ENCODE results near the gene PAFAH2.
"Not testable (repeated sequence)": the region's sequence is repeated elsewhere in the genome, so short reads cannot be mapped to it uniquely, and the experiment has no call there.

PAFAH2 gene

DNA sequence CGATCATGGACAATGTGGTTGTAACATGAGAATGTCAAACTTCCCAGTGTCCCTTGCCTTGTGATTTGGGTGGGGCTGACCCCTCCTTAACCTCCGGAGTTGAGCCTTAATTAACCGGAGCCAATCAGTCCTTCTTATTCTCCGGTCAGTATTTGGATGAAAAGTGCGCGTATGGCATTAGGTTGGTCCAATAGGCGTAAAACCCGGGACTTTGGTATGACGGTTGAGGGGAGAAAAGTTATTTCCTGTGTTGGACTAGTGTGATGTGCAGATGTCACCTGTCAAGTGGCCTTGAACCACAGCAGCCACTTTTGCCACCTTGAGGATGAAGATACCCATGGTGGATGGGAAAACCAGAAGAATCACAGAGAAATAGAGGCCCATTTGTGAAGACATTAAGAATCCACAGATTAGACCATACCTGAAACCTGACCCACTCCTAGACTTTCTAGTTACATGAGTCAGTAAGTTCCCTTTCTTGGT, 5.1 kb downstream of the PAFAH2 start:
- no peak overlapping the region for H3K4me3 Mint-ChIP-seq
- peaks cover 70% of the 10 kb centered on the region for H3K4me1 Mint-ChIP-seq
- DNase-seq = no peak
- H3K27me3 Mint-ChIP-seq = no peaks in the 10 kb centered on the region
- H3K9me3 Mint-ChIP-seq = no peaks in the 10 kb centered on the region
- H3K27ac Mint-ChIP-seq = no peak overlapping the region
- CTCF ChIA-PET = interaction anchor here (5.5 to 6.3 kb wide), 2 partner anchors 96 to 98 kb away, joined by 54 to 213 read pairs; no protein-coding TSS in a partner anchor
- H3K36me3 Mint-ChIP-seq = peaks cover 21% of the 10 kb centered on the region

DNA sequence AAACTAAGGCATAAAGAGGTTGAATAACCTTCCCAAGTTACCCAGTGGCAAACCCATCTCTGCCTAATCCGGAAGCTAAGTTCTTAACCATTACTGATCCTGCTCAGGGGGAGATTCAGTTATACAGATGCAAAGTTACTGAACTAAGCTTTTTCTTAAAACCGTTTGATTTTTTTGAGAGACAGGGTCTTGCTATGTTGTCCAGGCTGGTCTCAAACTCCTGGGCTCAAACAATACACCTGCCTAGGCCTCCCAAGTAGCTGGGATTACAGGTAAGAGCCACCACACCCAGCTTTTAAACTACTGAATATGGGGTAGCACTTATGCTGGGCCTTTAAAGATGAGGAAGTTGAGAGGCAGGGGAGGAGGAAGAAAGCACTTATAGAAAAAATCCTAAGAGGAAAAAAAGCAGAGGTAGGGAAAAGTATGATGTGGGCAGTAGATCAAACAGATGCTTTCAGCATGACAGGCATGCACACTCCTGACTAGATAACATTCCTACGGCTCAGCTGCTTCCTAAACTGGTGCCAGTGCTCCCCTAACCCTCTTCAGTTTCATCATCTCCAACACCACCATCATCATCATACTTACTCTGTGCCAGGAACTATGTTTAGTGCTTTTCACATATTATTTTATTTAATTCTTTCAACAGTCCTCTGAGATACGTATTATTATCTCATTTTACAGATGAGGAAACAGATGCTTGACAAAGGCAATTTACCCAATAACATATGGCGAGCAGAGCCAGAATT, 5.8 kb downstream of the PAFAH2 start:
- CTCF ChIA-PET = interaction anchor here (6.3 kb wide), 1 partner anchor 97 kb away, joined by 54 read pairs; no protein-coding TSS in a partner anchor
- H3K4me1 Mint-ChIP-seq = peaks cover 68% of the 10 kb centered on the region
- H3K27ac Mint-ChIP-seq = no peak overlapping the region
- no peak for DNase-seq
- peaks cover 26% of the 10 kb centered on the region for H3K36me3 Mint-ChIP-seq
- no peaks in the 10 kb centered on the region for H3K27me3 Mint-ChIP-seq
- H3K9me3 Mint-ChIP-seq = no peaks in the 10 kb centered on the region
- H3K4me3 Mint-ChIP-seq = no peak overlapping the region

DNA sequence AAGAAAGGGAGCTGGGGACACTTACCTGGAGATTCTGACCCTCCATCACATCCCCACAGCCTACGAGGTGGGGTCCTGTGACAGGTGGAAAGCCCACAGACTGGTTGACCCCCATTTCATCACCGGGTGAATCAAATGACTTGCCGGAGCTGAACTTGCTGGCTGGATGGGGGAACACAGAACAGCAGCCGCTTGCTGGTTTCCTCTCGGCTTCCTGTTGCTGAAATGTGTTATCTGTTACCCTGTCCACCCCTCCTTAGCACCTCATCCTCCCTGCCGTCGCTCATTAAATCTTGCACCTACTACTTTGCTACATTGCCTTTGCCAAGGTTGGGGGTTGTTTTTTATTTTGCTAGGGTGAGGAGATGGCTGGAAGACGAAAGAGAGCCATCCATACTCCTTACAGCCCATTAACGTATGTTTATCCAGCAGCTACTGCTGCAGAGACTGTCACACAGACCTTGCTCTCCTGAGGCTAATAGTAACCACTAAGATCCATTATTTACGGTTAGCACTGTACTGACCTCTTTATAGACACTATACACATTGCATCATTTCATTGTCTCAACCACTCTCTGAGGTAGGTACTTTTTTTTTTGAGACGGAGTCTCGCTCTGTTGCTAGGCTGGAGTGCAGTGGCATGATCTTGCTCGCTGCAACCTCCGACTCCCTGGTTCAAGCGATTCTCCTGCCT, 7.0 kb downstream of the PAFAH2 start:
- CTCF ChIA-PET = interaction anchor here (0.9 to 6.3 kb wide), 5 partner anchors 19 to 96 kb away, joined by 3 to 54 read pairs (median 3); no protein-coding TSS in a partner anchor
- Mint-ChIP-seq H3K27ac (peak overlapping the region; percentile 87), H3K4me1 (peaks cover 66% of the 10 kb centered on the region), H3K9me3 (no peaks in the 10 kb centered on the region), H3K4me3 (peak overlapping the region; percentile 78), H3K36me3 (peaks cover 31% of the 10 kb centered on the region), H3K27me3 (no peaks in the 10 kb centered on the region)
- peak; percentile 66 for DNase-seq

DNA sequence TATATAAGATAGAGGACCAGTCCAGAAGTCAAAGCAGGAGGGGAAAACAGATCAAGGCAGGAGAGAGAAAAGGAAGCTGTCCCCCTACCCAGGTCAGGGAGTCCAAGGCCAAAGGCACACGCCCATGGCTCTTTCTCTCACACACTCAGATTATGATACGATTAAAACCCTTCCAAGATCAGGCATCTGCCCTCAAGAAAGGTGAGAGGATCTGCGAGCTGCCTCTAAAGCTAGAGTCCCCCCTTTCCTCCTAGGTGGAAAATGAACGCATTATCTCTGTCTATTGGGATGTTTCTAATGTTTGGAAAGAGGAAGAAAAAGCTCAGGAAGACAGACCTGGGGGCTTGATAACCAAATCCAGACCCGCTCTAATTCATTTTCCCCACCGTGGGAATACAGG, 7.6 kb downstream of the PAFAH2 start:
- peaks cover 36% of the 10 kb centered on the region for H3K36me3 Mint-ChIP-seq
- no peaks in the 10 kb centered on the region for H3K27me3 Mint-ChIP-seq
- no peaks in the 10 kb centered on the region for H3K9me3 Mint-ChIP-seq
- DNase-seq = no peak
- H3K4me3 Mint-ChIP-seq = peak overlapping the region; percentile 78
- peaks cover 70% of the 10 kb centered on the region for H3K4me1 Mint-ChIP-seq
- peak overlapping the region; percentile 87 for H3K27ac Mint-ChIP-seq
- CTCF ChIA-PET = interaction anchor here (0.9 to 6.3 kb wide), 6 partner anchors 7 to 95 kb away, joined by 3 to 54 read pairs (median 4); partner anchors contain the start of gene PAFAH2

DNA sequence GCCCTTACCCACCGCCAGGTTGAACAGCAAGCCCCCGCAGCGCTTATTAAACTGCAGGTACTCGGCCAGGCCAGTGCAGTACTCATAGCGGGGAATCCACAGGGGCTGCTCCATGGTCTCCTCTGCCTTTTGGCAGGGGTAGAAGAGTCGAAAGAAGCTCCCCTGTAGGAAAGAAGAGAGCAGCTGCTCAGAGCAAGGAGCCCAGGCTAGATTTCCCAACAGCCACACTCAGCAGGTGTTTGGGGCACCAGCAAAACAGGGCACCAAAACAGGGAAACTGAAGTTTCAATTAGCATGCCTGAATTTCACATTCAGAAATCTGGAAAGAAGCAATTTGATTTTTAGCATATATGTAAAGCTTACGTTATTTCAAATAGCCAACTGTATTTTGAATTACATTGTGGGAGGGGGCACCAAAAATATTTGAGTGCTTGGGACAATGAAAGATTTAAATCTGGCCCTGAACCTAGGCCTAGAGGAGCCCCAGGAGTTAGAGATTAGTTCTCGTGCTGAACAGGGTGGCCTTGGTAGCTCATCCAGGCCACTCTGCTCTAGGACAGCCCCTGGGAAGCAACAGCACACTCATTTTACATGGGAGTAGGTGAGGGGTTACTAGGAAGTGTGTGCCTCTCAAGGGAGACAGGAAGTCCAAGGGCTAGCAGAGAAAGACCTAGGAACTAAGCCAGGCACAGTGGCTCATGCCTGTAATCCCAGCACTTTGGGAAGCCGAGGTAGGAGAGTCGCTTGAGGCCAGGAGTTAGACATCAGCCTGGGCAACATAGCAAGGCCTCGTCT, 8.2 kb downstream of the PAFAH2 start:
- no peak for DNase-seq
- CTCF ChIA-PET = interaction anchor here (0.9 to 6.3 kb wide), 6 partner anchors 8 to 95 kb away, joined by 3 to 54 read pairs (median 4); partner anchors contain the start of gene PAFAH2
- Mint-ChIP-seq H3K4me3 (peak overlapping the region; percentile 78), H3K36me3 (peaks cover 35% of the 10 kb centered on the region), H3K9me3 (no peaks in the 10 kb centered on the region), H3K27ac (peak overlapping the region; percentile 87), H3K4me1 (peaks cover 70% of the 10 kb centered on the region), H3K27me3 (no peaks in the 10 kb centered on the region)

GRCh38 chr1:25987951-25988350, 9.9 kb downstream of the PAFAH2 start:
- Mint-ChIP-seq H3K4me1 (peaks cover 59% of the 10 kb centered on the region), H3K36me3 (peaks cover 44% of the 10 kb centered on the region), H3K9me3 (no peaks in the 10 kb centered on the region), H3K27me3 (no peaks in the 10 kb centered on the region), H3K27ac (no peak overlapping the region), H3K4me3 (no peak overlapping the region)
- no peak for DNase-seq
- CTCF ChIA-PET = interaction anchor here (1.0 to 6.3 kb wide), 2 partner anchors 93 to 190 kb away, joined by 3 to 54 read pairs; no protein-coding TSS in a partner anchor

DNA sequence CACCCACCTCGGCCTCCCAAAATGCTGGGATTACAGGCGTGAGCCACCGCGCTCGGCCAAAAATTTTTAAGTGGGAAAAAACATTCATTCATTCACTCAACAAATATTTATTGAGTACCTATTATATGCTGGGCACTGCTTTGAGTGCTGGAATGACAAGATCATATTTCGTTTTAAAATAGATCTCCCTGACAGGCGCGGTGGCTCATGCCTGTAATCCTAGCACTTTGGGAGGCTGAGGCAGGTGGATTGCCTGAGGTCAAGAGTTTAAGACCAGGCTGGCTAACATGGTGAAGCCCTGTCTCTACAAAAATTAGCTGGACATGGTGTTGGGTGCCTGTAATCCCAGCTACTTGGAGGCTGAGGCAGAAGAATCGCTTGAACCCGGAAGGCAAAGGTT, 11.1 kb downstream of the PAFAH2 start:
- H3K27ac Mint-ChIP-seq, H3K4me3 Mint-ChIP-seq, H3K27me3 Mint-ChIP-seq, H3K9me3 Mint-ChIP-seq, DNase-seq: not testable (repeated sequence)
- peaks cover 48% of the 10 kb centered on the region for H3K4me1 Mint-ChIP-seq
- H3K36me3 Mint-ChIP-seq = peaks cover 55% of the 10 kb centered on the region
- CTCF ChIA-PET = interaction anchor here (1.1 to 6.3 kb wide), 3 partner anchors 9 to 92 kb away, joined by 3 to 54 read pairs (median 3); partner anchors contain the start of gene PAFAH2

DNA sequence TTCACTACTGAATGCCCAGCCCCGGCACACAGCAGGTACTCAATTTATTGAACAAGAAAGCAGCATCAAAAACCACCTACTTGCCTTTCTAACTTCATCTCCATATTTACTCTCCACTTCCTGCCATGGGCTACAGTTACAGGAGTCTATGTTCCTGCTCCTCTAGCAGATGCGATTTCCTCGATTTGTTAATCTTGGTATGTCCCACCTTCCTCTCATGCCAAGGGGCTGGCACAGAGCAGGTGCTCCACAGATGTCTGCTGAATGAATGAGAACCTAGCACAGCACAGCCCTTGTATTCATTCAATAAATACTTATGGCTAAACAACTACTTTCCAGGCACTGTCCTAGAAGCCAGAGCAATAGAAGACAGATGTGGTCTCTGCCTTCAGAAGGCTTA, 12.2 kb downstream of the PAFAH2 start:
- Mint-ChIP-seq H3K4me1 (peaks cover 41% of the 10 kb centered on the region), H3K36me3 (peaks cover 63% of the 10 kb centered on the region), H3K4me3 (no peak overlapping the region), H3K27me3 (no peaks in the 10 kb centered on the region), H3K9me3 (no peaks in the 10 kb centered on the region), H3K27ac (no peak overlapping the region)
- CTCF ChIA-PET = no interaction called here
- DNase-seq = no peak

- Mint-ChIP-seq H3K9me3 (no peaks in the 10 kb centered on the region), H3K27ac (no peak overlapping the region), H3K36me3 (peaks cover 63% of the 10 kb centered on the region), H3K4me1 (peaks cover 36% of the 10 kb centered on the region), H3K4me3 (no peak overlapping the region), H3K27me3 (no peaks in the 10 kb centered on the region)
- CTCF ChIA-PET = no interaction called here
- DNase-seq = no peak
These were observed 12.7 kb downstream of the PAFAH2 start for GRCh38 chr1:25985171-25985570.

DNA sequence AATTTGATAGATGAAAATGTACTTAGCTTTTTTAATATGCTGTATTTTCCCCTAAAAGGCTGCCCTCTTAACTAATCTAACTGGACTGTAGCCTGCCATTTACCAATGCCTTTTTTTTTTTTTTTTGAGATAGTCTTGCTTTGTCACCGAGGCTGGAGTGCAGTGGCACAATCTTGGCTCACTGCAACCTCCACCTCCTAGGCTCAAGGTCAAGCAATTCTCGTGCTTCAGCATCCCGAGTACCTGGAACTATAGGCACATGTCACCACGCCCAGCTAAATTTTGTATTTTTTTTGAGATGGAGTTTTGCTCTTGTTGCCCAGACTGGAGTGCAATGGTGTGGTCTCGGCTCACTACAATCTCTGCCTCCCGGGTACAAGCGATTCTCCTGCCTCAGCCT, 18.7 kb downstream of the PAFAH2 start:
- Mint-ChIP-seq H3K9me3 (no peaks in the 10 kb centered on the region), H3K27ac (peak overlapping the region; percentile 42), H3K36me3 (peaks cover 56% of the 10 kb centered on the region), H3K4me1 (peaks cover 4% of the 10 kb centered on the region), H3K27me3 (no peaks in the 10 kb centered on the region), H3K4me3 (no peak overlapping the region)
- DNase-seq = no peak
- CTCF ChIA-PET = no interaction called here

DNA sequence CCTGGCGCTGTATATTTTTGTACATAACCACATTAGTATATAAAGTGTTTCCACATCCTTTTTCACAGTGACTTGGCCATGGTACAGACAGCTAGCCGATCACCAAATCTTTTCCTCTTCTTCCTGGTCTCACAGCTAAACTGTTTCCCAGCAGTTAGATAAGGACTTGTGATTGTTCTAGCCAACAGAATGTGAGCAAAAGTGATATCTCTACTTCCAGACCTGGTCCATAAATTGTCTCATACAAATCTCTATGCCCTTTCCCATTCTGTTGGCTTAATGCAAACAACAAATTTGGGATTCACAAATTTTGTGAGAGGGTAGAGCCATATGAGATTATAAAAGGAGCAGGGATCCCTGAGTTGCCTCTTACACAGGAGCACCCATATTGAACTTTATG, 19.5 kb downstream of the PAFAH2 start:
- Mint-ChIP-seq H3K9me3 (no peaks in the 10 kb centered on the region), H3K27ac (no peak overlapping the region), H3K27me3 (no peaks in the 10 kb centered on the region), H3K4me1 (peaks cover 4% of the 10 kb centered on the region), H3K36me3 (peaks cover 56% of the 10 kb centered on the region), H3K4me3 (no peak overlapping the region)
- CTCF ChIA-PET = no interaction called here
- no peak for DNase-seq

- CTCF ChIA-PET = no interaction called here
- Mint-ChIP-seq H3K4me3 (no peak overlapping the region), H3K27ac (no peak overlapping the region), H3K27me3 (no peaks in the 10 kb centered on the region), H3K9me3 (no peaks in the 10 kb centered on the region), H3K36me3 (peaks cover 54% of the 10 kb centered on the region), H3K4me1 (peaks cover 8% of the 10 kb centered on the region)
- DNase-seq = no peak
These were observed 20.1 kb downstream of the PAFAH2 start for GRCh38 chr1:25977801-25978200.

GRCh38 chr1:25973610-25974321, 24.1 kb downstream of the PAFAH2 start:
- CTCF ChIA-PET = no interaction called here
- Mint-ChIP-seq H3K27me3 (no peaks in the 10 kb centered on the region), H3K9me3 (no peaks in the 10 kb centered on the region), H3K27ac (no peak overlapping the region), H3K36me3 (peaks cover 55% of the 10 kb centered on the region), H3K4me1 (peaks cover 36% of the 10 kb centered on the region), H3K4me3 (no peak overlapping the region)
- no peak for DNase-seq
